AG04450 (cell line): ENCODE measurements around the gene SLC37A3. TPM values are rescaled to one million over a fixed set of nuclear protein-coding genes. Genes with fewer than 3 reads are reported as not detected.
A peak's percentile ranks its signal among the peaks of the same experiment; 100 is the strongest.
"Not testable (repeated sequence)": the region's sequence is repeated elsewhere in the genome, so short reads cannot be mapped to it uniquely, and the experiment has no call there.

Source experiments
- CTCF ChIA-PET: fragments of 300-600, 350-600 bp; formaldehyde crosslinking; extraction: SDS; loops from one replicate; lab custom pipeline; 2022; ENCODE audit warnings: antibody characterized with exemption, inconsistent platforms; lab: Charles Lee
- POLR2A ChIA-PET: fragments of 350-600 bp; formaldehyde crosslinking; extraction: SDS; loops from one replicate; lab custom pipeline; 2021; ENCODE audit warnings: antibody characterized with exemption, inconsistent platforms; lab: Yijun Ruan, JAX
- DNase-seq: peaks from one replicate; pipeline ENCODE4 v3.0.0-alpha.2; 2011; ENCODE audit warnings: low read depth, low spot score
- H3K27ac ChIP-seq: one replicate; pipeline ENCODE4 v1.5.1; 2012; ENCODE audit warnings: low read depth, low read length, control low read depth
- H3K27me3 ChIP-seq: one replicate; pipeline ENCODE4 v1.6.0; 2012; ENCODE audit warnings: low read length; ENCODE audit not compliant: control insufficient read depth, insufficient read depth
- H3K4me3 ChIP-seq: 2 replicates; pipeline ENCODE4 v1.5.1; 2011; ENCODE audit warnings: mild to moderate bottlenecking, low read depth, low read length, control low read depth
- H3K9me3 ChIP-seq: 2 replicates; pipeline ENCODE4 v1.5.1; 2012; ENCODE audit warnings: low read length; ENCODE audit not compliant: control insufficient read depth, insufficient read depth
- CTCF ChIP-seq: IDR thresholded peaks from 2 replicates; pipeline ENCODE4 v1.5.1; 2011; ENCODE audit warnings: low read depth, low read length, control low read depth, inconsistent platforms
- polyA plus RNA-seq: library from polyadenylated mRNA; depleted of rRNA; stranded (reverse); fragments of >200 nt; gene quantifications from 2 replicates; pipeline ENCODE4 v1.2.3, GENCODE V29; 2011

The SLC37A3 gene
- polyA plus RNA-seq, 1 experiment, result 61.7 TPM

GRCh38 chr7:140316165-140316661 lies 82.1 kb downstream of the SLC37A3 start:
- peak overlapping the region; percentile 27 for H3K4me3 ChIP-seq
- H3K27ac ChIP-seq, result peak overlapping the region; percentile 57
- DNase-seq, result peak; percentile 16

GRCh38 chr7:140315498-140316164 lies 82.7 kb downstream of the SLC37A3 start:
- no peak for DNase-seq
- Histone ChIP-seq H3K4me3 (peak overlapping the region; percentile 27), H3K27ac (peak overlapping the region; percentile 41), H3K9me3 (peaks cover 2% of the 10 kb centered on the region), H3K27me3 (no peaks in the 10 kb centered on the region)
- no peak for TF ChIP-seq CTCF
- ChIA-PET CTCF (interaction anchor here (1.1 to 1.4 kb wide), 3 partner anchors 10 to 12 kb away, joined by 5 to 9 read pairs (median 6); no protein-coding TSS in a partner anchor), POLR2A (interaction anchor here (0.7 to 1.5 kb wide), 3 partner anchors 10 to 140 kb away, joined by 3 to 6 read pairs (median 4); partner anchors contain the start of gene KDM7A)

More at GRCh38 chr7:140316165-140316661, 82.1 kb downstream of the SLC37A3 start:
- POLR2A ChIA-PET, result interaction anchor here (0.7 to 1.5 kb wide), 2 partner anchors 10 to 139 kb away, joined by 4 to 6 read pairs; partner anchors contain the start of gene KDM7A
- Histone ChIP-seq H3K27me3 (no peaks in the 10 kb centered on the region), H3K9me3 (peaks cover 2% of the 10 kb centered on the region)
- CTCF ChIA-PET, result interaction anchor here (1.0 to 1.4 kb wide), 4 partner anchors 9 to 254 kb away, joined by 5 to 9 read pairs (median 6); partner anchors contain the start of gene PARP12
- no peak for TF ChIP-seq CTCF

- Histone ChIP-seq H3K27ac (no peak overlapping the region), H3K27me3 (no peaks in the 10 kb centered on the region), H3K4me3 (peak overlapping the region; percentile 43), H3K9me3 (peaks cover 2% of the 10 kb centered on the region)
- no peak for DNase-seq
- POLR2A ChIA-PET, result interaction anchor here (1.0 kb wide), 1 partner anchor 139 kb away, joined by 3 read pairs; no protein-coding TSS in a partner anchor
- TF ChIP-seq CTCF, result no peak
- CTCF ChIA-PET, result no interaction called here
Observed at GRCh38 chr7:140314573-140315480, 83.5 kb downstream of the SLC37A3 start.

GRCh38 chr7:140312141-140312846 lies 86.0 kb downstream of the SLC37A3 start:
- DNase-seq, result no peak
- H3K27me3 ChIP-seq, result peaks cover 3% of the 10 kb centered on the region
- TF ChIP-seq CTCF, result no peak
- H3K27ac ChIP-seq, result no peak overlapping the region
- CTCF ChIA-PET, result no interaction called here
- POLR2A ChIA-PET, result no interaction called here
- no peak overlapping the region for H3K4me3 ChIP-seq
- H3K9me3 ChIP-seq, result peaks cover 2% of the 10 kb centered on the region; the same call in 1 of the 2 replicates

GRCh38 chr7:140311128-140311527 lies 87.2 kb downstream of the SLC37A3 start:
- POLR2A ChIA-PET, CTCF ChIA-PET, H3K27me3 ChIP-seq, DNase-seq, H3K27ac ChIP-seq, H3K9me3 ChIP-seq, H3K4me3 ChIP-seq: not testable (repeated sequence)
